Thymus (tissue), 11 donors: ENCODE measurements around the gene NPNT. TPM values are rescaled to one million over a fixed set of nuclear protein-coding genes. Genes with fewer than 3 reads are reported as not detected.

Source experiments
- DNase-seq, 9 donors: peaks; one replicate each; pipeline ENCODE4 v3.0.0-alpha.2; 2013; ENCODE audit warnings: low spot score in 9 of 9, low read depth in 6 of 9, missing footprints in 1 of 9
- H3K27ac ChIP-seq, 2 donors: one replicate each; pipeline ENCODE4 v1.5.1; 2013; ENCODE audit warnings: control low read depth in 1 of 2, low read depth in 1 of 2, low read length in 1 of 2, mild to moderate bottlenecking in 1 of 2, moderate library complexity in 1 of 2
- H3K27me3 ChIP-seq, 2 donors: one replicate each; pipeline ENCODE4 v1.5.1; 2013; ENCODE audit warnings: low read length in 1 of 2; ENCODE audit not compliant: control insufficient read depth in 2 of 2, insufficient read depth in 1 of 2
- H3K36me3 ChIP-seq, 2 donors: one replicate each; pipeline ENCODE4 v1.5.1; 2013; ENCODE audit warnings: low read length in 1 of 2, mild to moderate bottlenecking in 1 of 2, moderate library complexity in 1 of 2; ENCODE audit not compliant: control insufficient read depth in 2 of 2, insufficient read depth in 2 of 2
- H3K4me1 ChIP-seq, 2 donors: one replicate each; pipeline ENCODE4 v1.5.1; 2013; ENCODE audit warnings: low read length in 2 of 2; ENCODE audit not compliant: control insufficient read depth in 2 of 2, insufficient read depth in 2 of 2
- H3K4me3 ChIP-seq, 2 donors: one replicate each; pipeline ENCODE4 v1.5.1; 2013; ENCODE audit warnings: low read length in 2 of 2, control low read depth in 1 of 2, mild to moderate bottlenecking in 1 of 2
- H3K9me3 ChIP-seq, 2 donors: one replicate each; pipeline ENCODE4 v1.5.1; 2013; ENCODE audit warnings: low read length in 1 of 2, mild to moderate bottlenecking in 1 of 2; ENCODE audit not compliant: control insufficient read depth in 2 of 2, insufficient read depth in 1 of 2
- WGBS: extraction: QIAGEN DNeasy Blood & Tissue Kit; methylation state at CpG from one replicate; pipeline ENCODE4 v1.1.7; 2013; 5-methylcytosine and 5-hydroxymethylcytosine counted together
- polyA plus RNA-seq: library from polyadenylated mRNA; stranded (reverse); fragments of 200-250 nt; gene quantifications from one replicate; pipeline ENCODE4 v1.2.3, GENCODE V29; 2013
- total RNA-seq: library from RNA; stranded (reverse); fragments of 120-200 nt; gene quantifications from one replicate; pipeline ENCODE4 v1.2.4, GENCODE V29; 2013
- donor health status: healthy.

The NPNT gene
- total and polyA plus RNA-seq, 2 donors, result 22.2 to 41.8 TPM

GRCh38 chr4:105870963-105871362, 24.3 kb upstream of the NPNT start:
- Histone ChIP-seq H3K27me3 (no peaks in the 10 kb centered on the region), H3K4me1 (no peaks in the 10 kb centered on the region), H3K9me3 (no peaks in the 10 kb centered on the region), H3K36me3 (no peaks in the 10 kb centered on the region), H3K27ac (no peak overlapping the region), H3K4me3 (no peak overlapping the region)
- 93% methylated on average over 3 of the region's 3 CpGs for WGBS
- no peak for DNase-seq

GRCh38 chr4:105871997-105872396, 23.3 kb upstream of the NPNT start:
- no peaks in the 10 kb centered on the region for H3K4me1 ChIP-seq
- H3K4me3 ChIP-seq, result no peak overlapping the region
- H3K27me3 ChIP-seq, result no peaks in the 10 kb centered on the region
- 90% methylated on average over 2 of the region's 2 CpGs for WGBS
- no peaks in the 10 kb centered on the region for H3K36me3 ChIP-seq
- H3K27ac ChIP-seq, result no peak overlapping the region
- no peaks in the 10 kb centered on the region for H3K9me3 ChIP-seq
- DNase-seq, result no peak

- Histone ChIP-seq H3K9me3 (peaks cover 0 to 1% of the 10 kb centered on the region in 2 donors), H3K4me1 (no peaks in the 10 kb centered on the region), H3K4me3 (no peak overlapping the region), H3K27ac (no peak overlapping the region), H3K27me3 (no peaks in the 10 kb centered on the region), H3K36me3 (no peaks in the 10 kb centered on the region)
- no peak for DNase-seq
Measured at GRCh38 chr4:105875233-105875632, 20.0 kb upstream of the NPNT start.

GRCh38 chr4:105878668-105879067, 16.6 kb upstream of the NPNT start:
- H3K27ac ChIP-seq, result no peak overlapping the region
- no peak overlapping the region for H3K4me3 ChIP-seq
- DNase-seq, result no peak
- peaks cover 0 to 4% of the 10 kb centered on the region in 2 donors for H3K9me3 ChIP-seq
- H3K27me3 ChIP-seq, result no peaks in the 10 kb centered on the region
- H3K4me1 ChIP-seq, result no peaks in the 10 kb centered on the region
- 93% methylated on average over 2 of the region's 2 CpGs for WGBS
- no peaks in the 10 kb centered on the region for H3K36me3 ChIP-seq

GRCh38 chr4:105887508-105887907, 7.8 kb upstream of the NPNT start:
- no peaks in the 10 kb centered on the region for H3K36me3 ChIP-seq
- H3K4me3 ChIP-seq, result no peak overlapping the region
- H3K9me3 ChIP-seq, result no peaks in the 10 kb centered on the region
- DNase-seq, result no peak
- no peak overlapping the region for H3K27ac ChIP-seq
- H3K4me1 ChIP-seq, result no peaks in the 10 kb centered on the region
- WGBS, result 83% methylated on average over 2 of the region's 2 CpGs
- H3K27me3 ChIP-seq, result no peaks in the 10 kb centered on the region

GRCh38 chr4:105895583-105896460, 551 bp downstream of the NPNT start:
- peaks cover 0 to 3% of the 10 kb centered on the region in 2 donors for H3K9me3 ChIP-seq
- 2% methylated on average over 84 of the region's 84 CpGs for WGBS
- peaks cover 28 to 72% of the 10 kb centered on the region in 2 donors for H3K27me3 ChIP-seq
- H3K27ac ChIP-seq, result peak overlapping the region; percentile 61 to 72
- peak in 3 of 9 donors; percentile 18 to 38 (median 26) for DNase-seq
- H3K36me3 ChIP-seq, result no peaks in the 10 kb centered on the region
- peak overlapping the region; percentile 34 to 41 for H3K4me3 ChIP-seq
- H3K4me1 ChIP-seq, result peaks cover 6 to 12% of the 10 kb centered on the region in 2 donors

- peaks cover 28 to 73% of the 10 kb centered on the region in 2 donors for H3K27me3 ChIP-seq
- H3K36me3 ChIP-seq, result no peaks in the 10 kb centered on the region
- peak overlapping the region in 1 of 2 donors; percentile 61 for H3K27ac ChIP-seq
- peaks cover 0 to 3% of the 10 kb centered on the region in 2 donors for H3K9me3 ChIP-seq
- WGBS, result 4% methylated on average over 22 of the region's 22 CpGs
- peak overlapping the region; percentile 34 to 41 for H3K4me3 ChIP-seq
- peak in 1 of 9 donors; percentile 9 for DNase-seq
- peaks cover 6 to 12% of the 10 kb centered on the region in 2 donors for H3K4me1 ChIP-seq
Measured at GRCh38 chr4:105896461-105896942, 1.2 kb downstream of the NPNT start.

GRCh38 chr4:105896984-105897775, 1.9 kb downstream of the NPNT start:
- Histone ChIP-seq H3K27me3 (peaks cover 28 to 74% of the 10 kb centered on the region in 2 donors), H3K4me1 (peaks cover 6 to 12% of the 10 kb centered on the region in 2 donors), H3K4me3 (no peak overlapping the region), H3K36me3 (no peaks in the 10 kb centered on the region), H3K9me3 (peaks cover 0 to 3% of the 10 kb centered on the region in 2 donors), H3K27ac (no peak overlapping the region)
- WGBS, result 18% methylated on average over 3 of the region's 3 CpGs
- peak in 1 of 9 donors; percentile 14 for DNase-seq

- H3K4me3 ChIP-seq, result no peak overlapping the region
- H3K27ac ChIP-seq, result no peak overlapping the region
- no peaks in the 10 kb centered on the region for H3K9me3 ChIP-seq
- peaks cover 4 to 9% of the 10 kb centered on the region in 2 donors for H3K4me1 ChIP-seq
- WGBS, result 86% methylated on average over 2 of the region's 2 CpGs
- H3K36me3 ChIP-seq, result no peaks in the 10 kb centered on the region
- H3K27me3 ChIP-seq, result peaks cover 15 to 49% of the 10 kb centered on the region in 2 donors
- DNase-seq, result no peak
Measured at GRCh38 chr4:105900541-105900940, 5.3 kb downstream of the NPNT start.
